ENCODE results near the gene HID1.

DNA sequence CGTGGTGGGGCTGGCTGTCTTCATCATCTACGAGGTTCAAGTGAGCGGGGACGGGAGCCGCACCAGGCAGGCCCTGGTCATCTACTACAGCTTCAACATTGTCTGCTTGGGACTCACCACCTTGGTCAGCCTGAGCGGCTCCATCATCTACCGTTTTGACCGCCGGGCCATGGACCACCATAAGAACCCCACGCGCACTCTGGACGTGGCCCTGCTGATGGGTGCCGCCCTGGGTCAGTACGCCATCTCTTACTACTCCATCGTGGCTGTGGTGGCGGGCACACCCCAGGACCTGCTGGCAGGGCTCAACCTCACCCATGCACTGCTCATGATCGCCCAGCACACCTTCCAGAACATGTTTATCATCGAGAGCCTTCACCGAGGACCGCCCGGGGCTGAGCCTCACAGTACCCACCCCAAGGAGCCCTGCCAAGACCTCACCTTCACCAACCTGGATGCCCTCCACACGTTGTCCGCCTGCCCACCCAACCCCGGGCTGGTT lies 42.0 kb downstream of the HID1 start:
- TF ChIP-seq, protein P1, sequence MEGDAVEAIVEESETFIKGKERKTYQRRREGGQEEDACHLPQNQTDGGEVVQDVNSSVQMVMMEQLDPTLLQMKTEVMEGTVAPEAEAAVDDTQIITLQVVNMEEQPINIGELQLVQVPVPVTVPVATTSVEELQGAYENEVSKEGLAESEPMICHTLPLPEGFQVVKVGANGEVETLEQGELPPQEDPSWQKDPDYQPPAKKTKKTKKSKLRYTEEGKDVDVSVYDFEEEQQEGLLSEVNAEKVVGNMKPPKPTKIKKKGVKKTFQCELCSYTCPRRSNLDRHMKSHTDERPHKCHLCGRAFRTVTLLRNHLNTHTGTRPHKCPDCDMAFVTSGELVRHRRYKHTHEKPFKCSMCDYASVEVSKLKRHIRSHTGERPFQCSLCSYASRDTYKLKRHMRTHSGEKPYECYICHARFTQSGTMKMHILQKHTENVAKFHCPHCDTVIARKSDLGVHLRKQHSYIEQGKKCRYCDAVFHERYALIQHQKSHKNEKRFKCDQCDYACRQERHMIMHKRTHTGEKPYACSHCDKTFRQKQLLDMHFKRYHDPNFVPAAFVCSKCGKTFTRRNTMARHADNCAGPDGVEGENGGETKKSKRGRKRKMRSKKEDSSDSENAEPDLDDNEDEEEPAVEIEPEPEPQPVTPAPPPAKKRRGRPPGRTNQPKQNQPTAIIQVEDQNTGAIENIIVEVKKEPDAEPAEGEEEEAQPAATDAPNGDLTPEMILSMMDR (IDR thresholded peaks at IDR 0.05), result no peak
- no peak for TF ChIP-seq EZH2 (IDR thresholded peaks at IDR 0.05; ENCODE audit: borderline replicate concordance, insufficient read depth, low read depth, low read length, poor library complexity, severe bottlenecking)

Measured in B cell (primary cell).